Measurements from ENCODE around the gene KIAA1217.
A peak's percentile ranks its signal among the peaks of the same experiment; 100 is the strongest.

The KIAA1217 gene

GRCh38 chr10:24561453-24561852, 352.5 kb downstream of the KIAA1217 start:
- CTCF ChIA-PET: no interaction called here

GRCh38 chr10:24568042-24568441, 359.1 kb downstream of the KIAA1217 start:
- ChIA-PET POLR2A (interaction anchor here (0.7 kb wide), 1 partner anchor 930 kb away, joined by 3 read pairs; no protein-coding TSS in a partner anchor), CTCF (interaction anchor here (0.6 kb wide), 1 partner anchor 100 kb away, joined by 3 read pairs; no protein-coding TSS in a partner anchor)
- Histone ChIP-seq H3K4me3 (ENCODE audit: low read depth, low read length) (no peak overlapping the region), H3K4me1 (ENCODE audit: control insufficient read depth, insufficient read depth, low read length) (no peaks in the 10 kb centered on the region), H3K9me3 (ENCODE audit: control insufficient read depth, insufficient read depth, low read depth, low read length) (no peaks in the 10 kb centered on the region), H3K27ac (ENCODE audit: extremely low read depth, low read depth, low read length) (no peak overlapping the region), H3K36me3 (ENCODE audit: control insufficient read depth in 2 of 2, insufficient read depth in 1 of 2, low read length in 2 of 2) (no peaks in the 10 kb centered on the region)
- no peak for TF ChIP-seq ZNF791 (tag by site-specific recombination; IDR thresholded peaks at IDR 0.05)
- no peak for TF ChIP-seq ZNF518A (tag by site-specific recombination; conservative IDR thresholded peaks at IDR 0.05; ENCODE audit: low read depth)
- TF ChIP-seq ZNF169 (tag by site-specific recombination; IDR thresholded peaks at IDR 0.05): no peak
- TF ChIP-seq SP7 (tag by site-specific recombination; IDR thresholded peaks at IDR 0.05): no peak
- TF ChIP-seq ZNF501 (tag by site-specific recombination; IDR thresholded peaks at IDR 0.05): no peak
- no peak for TF ChIP-seq ZNF341 (tag by site-specific recombination; IDR thresholded peaks at IDR 0.05; ENCODE audit: low read depth)
- TF ChIP-seq ZNF626 (tag by site-specific recombination; IDR thresholded peaks at IDR 0.05): no peak
- no peak for TF ChIP-seq ZNF747 (tag by site-specific recombination; IDR thresholded peaks at IDR 0.05)
- no peak for TF ChIP-seq ZNF48 (tag by site-specific recombination; IDR thresholded peaks at IDR 0.05)
- TF ChIP-seq BCL11B (tag by site-specific recombination; IDR thresholded peaks at IDR 0.05; ENCODE audit: low read depth): no peak
- TF ChIP-seq ZNF302 (tag by site-specific recombination; IDR thresholded peaks at IDR 0.05; ENCODE audit: low read depth): no peak

More at GRCh38 chr10:24561453-24561852, 352.5 kb downstream of the KIAA1217 start:
- no peaks in the 10 kb centered on the region for H3K36me3 ChIP-seq (ENCODE audit: control insufficient read depth in 2 of 2, insufficient read depth in 1 of 2, low read length in 2 of 2)
- peaks cover 8% of the 10 kb centered on the region for H3K4me1 ChIP-seq (ENCODE audit: control insufficient read depth, insufficient read depth, low read length)
- no peak overlapping the region for H3K4me3 ChIP-seq (ENCODE audit: low read depth, low read length)
- no peaks in the 10 kb centered on the region for H3K9me3 ChIP-seq (ENCODE audit: control insufficient read depth, insufficient read depth, low read depth, low read length)
- TF ChIP-seq ZNF692 (tag by site-specific recombination; IDR thresholded peaks at IDR 0.05) (peak; percentile 93), HOXA7 (CRISPR knock-in tag; IDR thresholded peaks at IDR 0.05; ENCODE audit: borderline replicate concordance) (no peak), PRDM6 (tag by site-specific recombination; IDR thresholded peaks at IDR 0.05) (peak; percentile 57), ZNF707 (tag by site-specific recombination; IDR thresholded peaks at IDR 0.05) (no peak), WT1 (tag by site-specific recombination; IDR thresholded peaks at IDR 0.05) (peak; percentile 25; the same call in 1 of the 2 replicates), PATZ1 (tag by site-specific recombination; IDR thresholded peaks at IDR 0.05) (no peak), ZNF488 (tag by site-specific recombination; IDR thresholded peaks at IDR 0.05) (no peak), ZFP69B (tag by site-specific recombination; IDR thresholded peaks at IDR 0.05) (0 out of 2 replicates have a peak, but pooled peaks have one; percentile 20), ZNF341 (tag by site-specific recombination; IDR thresholded peaks at IDR 0.05; ENCODE audit: low read depth) (no peak), ZBTB17 (tag by site-specific recombination; IDR thresholded peaks at IDR 0.05) (no peak), ZNF600 (tag by site-specific recombination; IDR thresholded peaks at IDR 0.05) (no peak), MYNN (tag by site-specific recombination; IDR thresholded peaks at IDR 0.05; ENCODE audit: borderline replicate concordance) (no peak), ZNF133 (tag by site-specific recombination; IDR thresholded peaks at IDR 0.05) (no peak)
- POLR2A ChIA-PET: no interaction called here
- no peak overlapping the region for H3K27ac ChIP-seq (ENCODE audit: extremely low read depth, low read depth, low read length)
